Loucy (cell line): ENCODE results near the gene OR51S1.

ENCODE experiments used
- H2AFZ ChIP-seq: fragments of 200-600 bp; sonication (generic); 2 replicates; pipeline ENCODE4 v1.6.0; 2016; ENCODE audit warnings: antibody characterized with exemption, mild to moderate bottlenecking, low read length, moderate library complexity
- H3F3A ChIP-seq: fragments of 200-600 bp; 2 replicates; pipeline ENCODE4 v1.6.0; 2016; ENCODE audit warnings: antibody characterized with exemption, low read depth, mild to moderate bottlenecking
- H3K27me3 ChIP-seq: fragments of 200-600 bp; sonication (generic); 2 replicates; pipeline ENCODE4 v1.6.1; 2014; ENCODE audit warnings: low read length, mild to moderate bottlenecking; ENCODE audit not compliant: insufficient read depth, poor library complexity, severe bottlenecking
- H3K36me3 ChIP-seq: fragments of 200-600 bp; sonication (generic); 2 replicates; pipeline ENCODE4 v1.6.1; 2016; ENCODE audit warnings: low read length; ENCODE audit not compliant: insufficient read depth
- H3K4me1 ChIP-seq: fragments of 200-600 bp; sonication (generic); 2 replicates; pipeline ENCODE4 v1.5.1; 2014; ENCODE audit warnings: low read length, mild to moderate bottlenecking; ENCODE audit not compliant: insufficient read depth, poor library complexity, severe bottlenecking
- H3K4me2 ChIP-seq: fragments of 200-600 bp; sonication (generic); 2 replicates; pipeline ENCODE4 v1.6.0; 2014; ENCODE audit warnings: antibody characterized with exemption, low read length, low read depth, mild to moderate bottlenecking; ENCODE audit not compliant: poor library complexity, severe bottlenecking
- H3K4me3 ChIP-seq: fragments of 200-600 bp; sonication (generic); 2 replicates; pipeline ENCODE4 v1.5.1; 2014; ENCODE audit warnings: low read length, mild to moderate bottlenecking, mixed read lengths; ENCODE audit not compliant: poor library complexity, severe bottlenecking
- H3K79me2 ChIP-seq: fragments of 200-600 bp; sonication (generic); 2 replicates; pipeline ENCODE4 v1.6.1; 2014; ENCODE audit warnings: low read length; ENCODE audit not compliant: insufficient read depth
- H3K9ac ChIP-seq: fragments of 200-600 bp; sonication (generic); 2 replicates; pipeline ENCODE4 v1.6.0; 2014; ENCODE audit warnings: mild to moderate bottlenecking, low read depth, low read length, moderate library complexity; ENCODE audit not compliant: poor library complexity, severe bottlenecking
- H3K9me2 ChIP-seq: fragments of 200-600 bp; sonication (generic); replicated peaks from 2 replicates; pipeline ENCODE4 v1.6.1; 2016; ENCODE audit warnings: low read depth, low read length, mixed read lengths
- H3K9me3 ChIP-seq: fragments of 200-600 bp; sonication (generic); 2 replicates; pipeline ENCODE4 v1.6.1; 2014; ENCODE audit warnings: mild to moderate bottlenecking, antibody characterized with exemption, low read length, low read depth; ENCODE audit not compliant: insufficient read depth
- H4K20me1 ChIP-seq: fragments of 200-600 bp; sonication (generic); 2 replicates; pipeline ENCODE4 v1.6.0; 2014; ENCODE audit warnings: antibody characterized with exemption, low read length, mild to moderate bottlenecking; ENCODE audit not compliant: insufficient read depth, poor library complexity, severe bottlenecking
- EZH2phosphoT487 ChIP-seq: fragments of 200-600 bp; IDR thresholded peaks from 2 replicates; pipeline ENCODE4 v1.6.1; 2018; ENCODE audit warnings: antibody characterized with exemption, mild to moderate bottlenecking, moderate library complexity, borderline replicate concordance
- TF ChIP-seq, protein P1 (sequence below): fragments of 200-600 bp; sonication (generic); conservative IDR thresholded peaks from 2 replicates; pipeline ENCODE4 v1.5.1; 2014; ENCODE audit warnings: mild to moderate bottlenecking, antibody characterized with exemption, low read length

The OR51S1 gene

DNA sequence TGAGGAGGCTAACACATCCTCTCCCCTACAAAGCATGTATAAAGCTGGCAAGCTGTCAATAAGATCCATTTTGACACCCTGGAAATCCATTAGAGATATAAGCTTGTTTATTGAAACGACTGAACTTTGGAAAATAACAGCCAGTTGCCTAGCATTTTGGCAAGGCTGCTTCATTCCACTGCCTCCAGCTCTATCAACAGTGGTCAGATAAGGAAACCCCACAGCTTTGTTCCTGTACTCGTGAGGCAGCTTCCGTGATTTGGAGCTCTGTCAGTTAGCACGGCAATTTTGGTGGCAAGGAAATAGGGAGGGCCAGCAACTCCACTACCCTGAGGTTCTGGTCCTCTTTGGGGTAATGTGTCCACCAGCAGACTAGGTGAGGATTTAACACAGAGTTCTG, 2.0 kb upstream of the OR51S1 start:
- H3K9me2 ChIP-seq, result no peaks in the 10 kb centered on the region
- H3K27me3 ChIP-seq, result no peaks in the 10 kb centered on the region
- H3K4me1 ChIP-seq, result no peaks in the 10 kb centered on the region
- no peaks in the 10 kb centered on the region for H3F3A ChIP-seq
- no peak overlapping the region for H3K9ac ChIP-seq
- TF ChIP-seq EZH2phosphoT487, result no peak
- TF ChIP-seq, protein P1, sequence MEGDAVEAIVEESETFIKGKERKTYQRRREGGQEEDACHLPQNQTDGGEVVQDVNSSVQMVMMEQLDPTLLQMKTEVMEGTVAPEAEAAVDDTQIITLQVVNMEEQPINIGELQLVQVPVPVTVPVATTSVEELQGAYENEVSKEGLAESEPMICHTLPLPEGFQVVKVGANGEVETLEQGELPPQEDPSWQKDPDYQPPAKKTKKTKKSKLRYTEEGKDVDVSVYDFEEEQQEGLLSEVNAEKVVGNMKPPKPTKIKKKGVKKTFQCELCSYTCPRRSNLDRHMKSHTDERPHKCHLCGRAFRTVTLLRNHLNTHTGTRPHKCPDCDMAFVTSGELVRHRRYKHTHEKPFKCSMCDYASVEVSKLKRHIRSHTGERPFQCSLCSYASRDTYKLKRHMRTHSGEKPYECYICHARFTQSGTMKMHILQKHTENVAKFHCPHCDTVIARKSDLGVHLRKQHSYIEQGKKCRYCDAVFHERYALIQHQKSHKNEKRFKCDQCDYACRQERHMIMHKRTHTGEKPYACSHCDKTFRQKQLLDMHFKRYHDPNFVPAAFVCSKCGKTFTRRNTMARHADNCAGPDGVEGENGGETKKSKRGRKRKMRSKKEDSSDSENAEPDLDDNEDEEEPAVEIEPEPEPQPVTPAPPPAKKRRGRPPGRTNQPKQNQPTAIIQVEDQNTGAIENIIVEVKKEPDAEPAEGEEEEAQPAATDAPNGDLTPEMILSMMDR, result no peak
- no peaks in the 10 kb centered on the region for H3K79me2 ChIP-seq
- H3K4me2 ChIP-seq, result no peak overlapping the region
- H4K20me1 ChIP-seq, result no peaks in the 10 kb centered on the region
- no peaks in the 10 kb centered on the region for H3K9me3 ChIP-seq
- H2AFZ ChIP-seq, result no peak overlapping the region
- H3K36me3 ChIP-seq, result no peaks in the 10 kb centered on the region
- no peak overlapping the region for H3K4me3 ChIP-seq

DNA sequence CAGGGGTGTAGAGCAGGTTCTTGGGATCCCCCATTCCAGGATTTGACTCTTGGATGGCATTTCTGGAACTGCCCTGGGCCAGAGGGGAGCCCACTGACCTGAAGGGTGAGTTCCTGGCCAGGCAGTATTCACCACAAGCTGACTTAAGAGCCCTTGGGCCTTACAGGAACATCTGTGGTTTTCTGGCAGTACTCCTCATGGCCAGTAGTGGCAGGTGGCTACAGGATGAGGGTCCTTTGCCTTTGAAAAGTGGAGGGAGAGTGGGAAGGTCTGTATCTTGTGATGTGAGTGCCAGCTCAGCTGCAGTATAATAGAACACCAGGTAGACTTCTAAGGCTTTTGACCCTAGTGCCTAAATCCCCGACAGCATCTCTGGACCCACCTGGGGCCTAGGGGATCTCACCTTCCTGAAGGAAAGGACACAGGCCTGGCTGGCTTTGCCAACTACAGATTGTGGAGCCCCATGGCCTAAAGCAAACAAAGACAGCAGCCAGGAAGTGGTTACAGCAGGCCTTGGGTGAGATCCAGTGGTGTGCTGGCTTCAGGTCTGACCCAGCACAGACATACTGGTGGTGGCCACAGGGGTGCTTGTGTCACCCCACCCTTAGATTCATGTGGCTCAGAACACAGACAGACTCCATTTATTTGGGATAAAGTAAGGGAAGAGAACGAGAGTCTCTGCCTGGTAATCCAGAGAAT, 9.0 kb downstream of the OR51S1 start:
- Histone ChIP-seq H3K9me3 (no peaks in the 10 kb centered on the region), H3K79me2 (no peaks in the 10 kb centered on the region), H3K9ac (no peak overlapping the region), H3K9me2 (no peaks in the 10 kb centered on the region), H3K27me3 (no peaks in the 10 kb centered on the region), H3K36me3 (no peaks in the 10 kb centered on the region), H3K4me2 (no peak overlapping the region), H3K4me3 (no peak overlapping the region), H2AFZ (no peak overlapping the region), H3K4me1 (no peaks in the 10 kb centered on the region), H3F3A (no peaks in the 10 kb centered on the region), H4K20me1 (no peaks in the 10 kb centered on the region)
- TF ChIP-seq, protein P1, result no peak; the same call in 1 of the 2 replicates
- TF ChIP-seq EZH2phosphoT487, result no peak

DNA sequence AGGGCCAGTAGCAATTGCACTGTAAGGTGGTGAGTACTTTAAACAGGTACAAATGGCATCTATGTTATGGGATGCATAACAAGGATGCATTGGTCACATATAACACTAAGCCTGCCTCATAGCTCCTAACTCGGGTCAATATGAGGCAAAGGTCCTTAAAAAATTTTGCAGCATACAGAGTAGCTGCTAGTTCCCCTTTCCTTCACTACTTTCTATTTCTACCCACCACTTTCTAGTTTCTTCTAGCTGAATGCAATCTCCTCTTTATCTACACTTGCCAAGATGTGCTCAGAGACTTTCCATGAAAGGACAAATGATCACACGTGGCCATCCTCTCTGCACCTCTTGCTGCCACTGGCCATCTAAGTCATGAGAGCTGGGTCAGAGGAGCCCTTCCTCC, 18.1 kb downstream of the OR51S1 start:
- no peaks in the 10 kb centered on the region for H3K4me1 ChIP-seq
- H3F3A ChIP-seq, result no peaks in the 10 kb centered on the region
- no peaks in the 10 kb centered on the region for H3K36me3 ChIP-seq
- no peaks in the 10 kb centered on the region for H3K27me3 ChIP-seq
- H4K20me1 ChIP-seq, result no peaks in the 10 kb centered on the region
- H3K4me2 ChIP-seq, result no peak overlapping the region
- H3K9me3 ChIP-seq, result no peaks in the 10 kb centered on the region
- H3K4me3 ChIP-seq, result no peak overlapping the region
- no peak overlapping the region for H3K9ac ChIP-seq
- TF ChIP-seq EZH2phosphoT487, result no peak
- no peaks in the 10 kb centered on the region for H3K79me2 ChIP-seq
- no peak overlapping the region for H2AFZ ChIP-seq
- no peaks in the 10 kb centered on the region for H3K9me2 ChIP-seq

DNA sequence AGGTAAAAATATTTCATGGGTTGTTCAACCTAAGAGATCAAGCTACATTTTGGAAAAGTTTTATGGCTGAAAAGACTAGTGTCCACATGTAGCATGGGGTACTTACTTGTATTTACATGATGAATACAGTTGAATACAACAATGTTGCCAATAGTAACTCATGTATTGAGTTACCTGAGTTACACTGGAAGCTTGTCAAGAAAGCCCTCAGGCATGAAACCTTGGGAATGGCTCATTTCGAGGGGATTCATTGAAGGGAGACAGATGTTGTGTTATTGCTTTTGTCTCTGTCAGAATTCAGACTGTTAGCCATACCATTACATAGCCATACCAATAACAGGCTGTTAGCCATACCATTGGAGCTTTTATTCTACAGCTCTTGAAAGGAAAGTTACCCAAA, 18.7 kb downstream of the OR51S1 start:
- no peak overlapping the region for H2AFZ ChIP-seq
- H3K9me3 ChIP-seq, result no peaks in the 10 kb centered on the region
- no peak overlapping the region for H3K4me3 ChIP-seq
- no peaks in the 10 kb centered on the region for H3K27me3 ChIP-seq
- no peak for TF ChIP-seq EZH2phosphoT487
- TF ChIP-seq, protein P1, result no peak
- H3K36me3 ChIP-seq, result no peaks in the 10 kb centered on the region
- H3F3A ChIP-seq, result no peaks in the 10 kb centered on the region
- no peaks in the 10 kb centered on the region for H4K20me1 ChIP-seq
- no peaks in the 10 kb centered on the region for H3K4me1 ChIP-seq
- H3K4me2 ChIP-seq, result no peak overlapping the region
- no peaks in the 10 kb centered on the region for H3K9me2 ChIP-seq
- no peak overlapping the region for H3K9ac ChIP-seq
- H3K79me2 ChIP-seq, result no peaks in the 10 kb centered on the region
